GM12892 (cell line): ENCODE data around the gene IGLON5. TPM values are rescaled to one million over a fixed set of nuclear protein-coding genes. Genes with fewer than 3 reads are reported as not detected.

Experiments
- DNase-seq: peaks from one replicate; pipeline ENCODE4 v3.0.0; 2011; ENCODE audit not compliant: insufficient read length
- FAIRE-seq: peaks from 2 replicates; lab custom pipeline; 2011; peaks lifted over from hg19 to GRCh38; lab: Jason Lieb, UNC
- POLR2A ChIP-seq: IDR thresholded peaks from 2 replicates; pipeline ENCODE4 v1.6.1; 2011; ENCODE audit warnings: low read depth, low read length, control low read depth
- POLR2AphosphoS5 ChIP-seq: IDR thresholded peaks from 2 replicates; pipeline ENCODE4 v1.6.1; 2011; ENCODE audit warnings: low read depth, low read length, control low read depth
- TAF1 ChIP-seq: IDR thresholded peaks from 2 replicates; pipeline ENCODE4 v1.6.1; 2011; ENCODE audit warnings: low read depth, mild to moderate bottlenecking, control low read depth, low read length, borderline replicate concordance
- polyA plus RNA-seq: library from polyadenylated mRNA; unstranded; fragments of >200 nt; gene quantifications from one replicate; pipeline ENCODE4 v1.2.1, GENCODE V29; 2012; ENCODE audit warnings: missing spikeins, inconsistent platforms; ENCODE audit not compliant: missing spikeins

IGLON5 gene
- polyA plus RNA-seq: not detected

DNA sequence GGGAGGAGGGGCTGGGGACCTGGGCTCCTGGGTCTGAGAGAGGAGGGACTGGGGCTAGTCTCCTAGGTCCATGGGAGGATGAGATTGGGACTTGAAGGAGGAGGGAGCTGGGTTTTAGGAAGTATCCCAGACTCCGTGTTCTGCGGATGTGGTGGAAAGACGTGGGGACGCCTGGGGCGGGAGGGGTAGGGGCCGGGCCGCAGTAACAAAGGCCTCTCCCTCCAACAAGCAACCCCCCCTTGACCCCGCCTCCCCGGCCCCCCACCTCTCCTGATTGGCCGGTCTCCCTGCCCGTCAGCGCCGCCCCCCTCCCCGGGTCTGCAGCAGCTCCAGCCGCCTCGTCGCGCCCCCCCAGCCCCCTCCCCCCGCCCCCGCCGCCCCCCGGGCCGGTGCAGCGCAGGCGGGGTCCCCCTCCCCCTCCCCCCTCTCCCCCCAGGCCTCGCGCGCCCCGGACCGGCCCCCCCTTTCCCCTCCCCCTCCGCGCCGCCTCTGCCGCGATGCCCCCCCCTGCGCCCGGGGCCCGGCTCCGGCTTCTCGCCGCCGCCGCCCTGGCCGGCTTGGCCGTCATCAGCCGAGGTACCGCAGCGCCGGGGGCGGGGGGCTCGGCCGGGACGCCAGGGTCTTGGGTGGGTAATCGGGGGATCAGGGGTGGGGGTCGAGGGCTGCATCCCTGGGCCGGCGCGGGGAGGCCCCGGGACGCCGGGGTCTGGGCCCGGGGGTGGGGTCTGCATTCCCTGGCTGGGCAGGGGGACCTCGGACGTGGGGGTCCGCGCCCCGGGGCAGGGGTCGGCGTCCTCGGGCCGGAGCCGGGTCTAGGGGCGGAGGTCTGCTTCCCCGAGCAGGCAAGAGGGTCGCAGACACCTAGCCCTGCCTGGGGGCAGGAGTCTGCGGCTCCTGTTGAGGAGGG is at the start of gene IGLON5:
Gene IGLON5, plus strand, starts transcription at position 294 of the 907 bp plus-strand sequence. Its CDS starts 204 bp downstream, at position 498.
- DNase-seq (no peak), FAIRE-seq (no peak)

GRCh38 chr19:51263808-51264207 is 47.6 kb upstream of the IGLON5 start:
- no peak for FAIRE-seq
- DNase-seq: no peak
- TF ChIP-seq POLR2AphosphoS5 (no peak), POLR2A (no peak), TAF1 (no peak)

More for the DNA sequence above, at the start of gene IGLON5:
- TF ChIP-seq POLR2AphosphoS5 (no peak), TAF1 (no peak)

- TF ChIP-seq TAF1: no peak
- no peak for DNase-seq
- no peak for FAIRE-seq
Observed at GRCh38 chr19:51271067-51271466, 40.4 kb upstream of the IGLON5 start.

- TF ChIP-seq TAF1 (no peak), POLR2A (no peak), POLR2AphosphoS5 (no peak)
- DNase-seq: no peak
Observed at GRCh38 chr19:51272183-51272810, 39.1 kb upstream of the IGLON5 start.

DNA sequence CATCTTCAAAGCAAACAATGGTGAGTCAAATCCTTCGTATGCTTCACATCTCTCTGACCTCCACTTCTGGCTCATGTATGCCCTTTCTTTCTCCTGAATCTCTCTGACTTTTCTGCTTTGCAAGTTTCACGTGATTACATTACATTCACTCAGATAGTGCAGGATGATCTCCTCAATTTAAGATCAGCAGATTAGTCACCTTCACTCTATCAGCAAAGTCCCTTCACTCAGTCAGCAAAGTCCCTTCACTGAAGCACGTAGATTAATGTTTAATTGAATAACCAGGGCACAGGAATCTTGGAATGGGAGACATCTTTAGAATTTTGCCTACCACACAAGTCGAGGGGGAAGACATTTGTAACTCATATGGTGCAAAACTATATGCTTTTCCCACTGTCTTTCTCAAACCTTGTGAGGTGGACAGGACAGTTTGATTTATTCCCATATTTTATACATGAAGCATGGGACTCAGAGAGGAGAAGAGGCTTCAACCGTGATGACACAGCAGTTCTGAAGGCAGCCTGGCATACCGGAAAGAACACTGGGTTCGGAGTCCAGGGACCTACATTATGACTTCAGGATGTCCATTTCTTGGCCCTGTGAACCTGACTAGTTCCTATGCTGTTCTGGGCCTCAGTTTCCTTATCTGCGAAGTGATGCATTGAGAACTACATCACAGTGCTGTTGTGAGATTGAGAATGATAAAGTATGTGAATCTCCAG is 37.2 kb upstream of the IGLON5 start:
- no peak for DNase-seq
- no peak for TF ChIP-seq TAF1
- no peak for FAIRE-seq

More at GRCh38 chr19:51272183-51272810, 39.1 kb upstream of the IGLON5 start:
- no peak for FAIRE-seq

- TF ChIP-seq POLR2AphosphoS5: no peak
- no peak for TF ChIP-seq POLR2A
- no peak for TF ChIP-seq TAF1
- FAIRE-seq: no peak
- no peak for DNase-seq
Observed at GRCh38 chr19:51277112-51277511, 34.3 kb upstream of the IGLON5 start.

- TF ChIP-seq POLR2AphosphoS5 (no peak), TAF1 (no peak), POLR2A (no peak)
- DNase-seq (no peak), FAIRE-seq (no peak)
Observed at GRCh38 chr19:51282335-51282734, 29.1 kb upstream of the IGLON5 start.

DNA sequence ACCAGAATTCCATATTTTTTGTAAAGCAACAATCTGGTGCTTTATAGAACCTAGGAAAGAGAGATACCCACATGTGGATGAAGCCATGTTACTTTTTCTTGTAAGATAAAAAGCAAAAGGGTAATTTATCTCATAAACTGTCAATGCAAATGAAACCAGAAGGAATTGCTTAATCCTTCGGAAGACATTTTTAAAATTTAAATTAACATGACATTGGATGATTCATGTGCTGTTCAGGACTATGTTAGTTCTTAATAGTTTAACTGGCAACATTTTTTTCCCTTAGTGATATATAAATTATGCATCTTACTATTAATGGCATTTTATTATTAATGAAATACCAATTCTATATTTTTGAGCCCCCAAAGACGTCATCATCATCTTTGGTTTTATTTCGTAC is 25.8 kb upstream of the IGLON5 start:
- FAIRE-seq (no peak), DNase-seq (no peak)
- TF ChIP-seq POLR2A: no peak
- no peak for TF ChIP-seq TAF1
- no peak for TF ChIP-seq POLR2AphosphoS5

GRCh38 chr19:51289635-51290034 is 21.8 kb upstream of the IGLON5 start:
- FAIRE-seq (no peak), DNase-seq (no peak)
- TF ChIP-seq POLR2AphosphoS5 (no peak), POLR2A (no peak), TAF1 (no peak)

- DNase-seq (no peak), FAIRE-seq (no peak)
- no peak for TF ChIP-seq POLR2A
- TF ChIP-seq POLR2AphosphoS5: no peak
- TF ChIP-seq TAF1: no peak
Observed at GRCh38 chr19:51292971-51293370, 18.5 kb upstream of the IGLON5 start.

- no peak for TF ChIP-seq POLR2AphosphoS5
- TF ChIP-seq TAF1: no peak
- no peak for TF ChIP-seq POLR2A
- FAIRE-seq (no peak), DNase-seq (no peak)
Observed at GRCh38 chr19:51293571-51294210, 17.8 kb upstream of the IGLON5 start.
